Measurements from ENCODE around the gene GRK5.

Gene GRK5

DNA sequence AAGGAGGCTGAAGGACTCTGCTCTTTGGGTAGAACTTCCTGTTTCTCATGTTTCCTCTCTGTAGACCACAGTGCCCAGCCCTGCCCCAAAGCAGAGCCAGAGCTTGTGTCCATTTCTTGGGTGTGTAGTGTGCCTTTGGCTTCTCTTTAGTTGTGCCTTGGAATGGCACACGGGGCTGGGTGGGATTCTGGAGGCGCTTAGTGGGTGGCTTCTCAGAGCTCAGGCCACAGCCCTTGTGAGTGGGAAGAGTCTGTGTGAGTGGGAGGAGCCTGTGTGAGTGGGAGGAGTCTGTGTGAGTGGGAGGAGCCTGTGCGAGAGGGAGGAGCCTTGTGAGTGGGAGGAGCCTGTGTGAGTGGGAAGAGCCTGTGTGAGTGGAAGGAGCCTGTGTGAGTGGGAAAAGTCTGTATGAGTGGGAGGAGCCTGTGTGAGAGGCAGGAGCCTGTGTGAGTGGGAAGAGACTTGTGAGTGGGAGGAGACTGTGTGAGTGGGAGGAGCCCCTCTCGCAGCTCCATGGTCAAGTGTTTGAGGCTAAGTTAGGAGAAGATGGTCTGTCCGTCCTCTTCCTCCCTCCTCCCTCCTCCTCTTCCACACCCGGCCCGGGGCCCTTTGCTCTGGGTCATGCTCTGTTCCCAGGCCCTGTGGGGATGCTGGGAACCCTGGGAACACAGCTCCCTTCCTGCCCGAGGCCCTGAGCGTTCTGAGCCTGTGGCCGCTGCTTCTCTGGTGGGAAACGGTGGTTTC, 153.0 kb downstream of the GRK5 start:
- no peak for DNase-seq (ENCODE audit: low spot score)

DNA sequence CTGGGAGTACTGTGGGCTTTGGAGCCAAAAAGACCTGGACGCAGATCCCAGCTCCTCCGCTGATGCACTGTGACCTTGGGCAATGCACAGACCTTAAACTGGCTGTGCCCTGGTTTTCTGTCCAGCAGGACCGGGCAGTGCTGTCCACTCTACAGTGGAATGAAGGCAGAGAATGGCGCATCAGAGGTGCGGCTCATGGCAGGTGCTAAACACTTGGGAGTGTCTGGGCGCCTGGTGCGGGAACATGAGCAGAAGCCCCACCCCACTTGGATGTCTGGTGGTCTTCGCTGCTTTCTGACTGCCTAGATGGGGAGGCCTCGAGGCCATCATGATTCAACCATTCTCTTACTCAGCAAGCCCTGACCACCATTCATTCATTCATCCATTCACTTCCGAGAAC, 153.7 kb downstream of the GRK5 start:
- no peak for DNase-seq (ENCODE audit: low spot score)

DNA sequence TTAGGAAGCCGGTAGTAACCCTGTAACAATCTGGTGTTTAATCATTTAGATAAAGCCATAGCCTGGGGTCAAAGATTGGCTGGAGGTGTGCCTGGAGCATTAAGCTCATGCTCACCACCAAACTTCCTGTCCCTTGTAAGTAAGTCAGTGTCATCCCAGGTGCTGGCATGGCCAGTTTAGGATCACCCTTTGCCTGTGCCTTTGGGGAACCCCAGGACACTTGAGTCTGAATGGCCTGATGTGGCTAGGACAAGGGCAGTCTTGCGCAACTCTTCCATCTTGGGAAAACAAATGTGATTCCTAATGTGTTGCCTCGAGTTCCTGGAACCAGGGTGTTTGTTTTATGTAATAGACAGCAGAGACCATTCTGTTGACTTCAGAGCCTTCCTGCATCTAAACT, 154.8 kb downstream of the GRK5 start:
- DNase-seq (ENCODE audit: low spot score) = no peak

DNA sequence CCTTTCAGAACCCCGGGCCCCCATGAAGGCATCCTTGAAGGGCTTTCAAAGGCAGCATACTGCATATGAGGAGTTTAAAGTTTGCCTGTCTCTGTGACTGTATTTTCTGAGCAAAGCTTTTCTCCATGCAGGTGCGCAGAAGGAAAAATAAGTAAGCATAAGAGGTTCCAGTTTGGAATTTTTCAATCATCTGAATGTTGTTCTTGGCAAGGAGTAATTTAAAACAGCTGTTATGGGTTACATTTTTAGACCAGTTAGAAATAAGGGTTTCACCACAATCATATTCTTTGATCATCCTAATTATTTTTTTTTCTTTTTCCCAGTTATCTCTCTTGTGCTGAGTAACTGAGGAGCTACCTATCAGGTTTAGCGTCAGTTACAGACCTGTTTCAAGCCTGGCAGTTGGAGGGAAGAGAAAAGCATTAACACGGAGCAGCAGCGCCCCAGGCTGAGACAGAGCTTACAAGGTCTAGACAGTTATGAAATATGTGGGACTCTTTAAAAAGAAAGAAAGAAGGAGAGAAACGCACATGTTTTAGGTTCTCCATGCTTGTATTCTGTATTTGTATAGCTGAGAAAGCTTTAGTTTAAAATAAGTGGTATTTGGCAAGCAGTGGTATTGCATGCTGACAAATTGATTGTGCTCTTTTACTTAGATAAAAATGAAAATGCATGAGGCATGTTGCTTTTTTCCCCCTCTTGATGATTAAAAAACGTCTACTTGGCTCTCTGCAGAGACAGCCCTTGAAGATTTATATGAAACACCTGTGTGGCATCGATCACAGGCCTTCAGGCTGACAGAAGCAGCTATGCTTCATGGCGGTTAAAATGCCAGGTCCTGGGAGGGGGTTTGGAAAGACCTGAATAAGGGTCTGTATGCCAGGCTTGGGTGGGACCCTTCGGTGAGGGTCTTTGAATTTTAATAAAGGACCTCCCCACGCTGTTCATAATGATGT, 157.6 kb downstream of the GRK5 start:
- no peak for DNase-seq (ENCODE audit: low spot score)

DNA sequence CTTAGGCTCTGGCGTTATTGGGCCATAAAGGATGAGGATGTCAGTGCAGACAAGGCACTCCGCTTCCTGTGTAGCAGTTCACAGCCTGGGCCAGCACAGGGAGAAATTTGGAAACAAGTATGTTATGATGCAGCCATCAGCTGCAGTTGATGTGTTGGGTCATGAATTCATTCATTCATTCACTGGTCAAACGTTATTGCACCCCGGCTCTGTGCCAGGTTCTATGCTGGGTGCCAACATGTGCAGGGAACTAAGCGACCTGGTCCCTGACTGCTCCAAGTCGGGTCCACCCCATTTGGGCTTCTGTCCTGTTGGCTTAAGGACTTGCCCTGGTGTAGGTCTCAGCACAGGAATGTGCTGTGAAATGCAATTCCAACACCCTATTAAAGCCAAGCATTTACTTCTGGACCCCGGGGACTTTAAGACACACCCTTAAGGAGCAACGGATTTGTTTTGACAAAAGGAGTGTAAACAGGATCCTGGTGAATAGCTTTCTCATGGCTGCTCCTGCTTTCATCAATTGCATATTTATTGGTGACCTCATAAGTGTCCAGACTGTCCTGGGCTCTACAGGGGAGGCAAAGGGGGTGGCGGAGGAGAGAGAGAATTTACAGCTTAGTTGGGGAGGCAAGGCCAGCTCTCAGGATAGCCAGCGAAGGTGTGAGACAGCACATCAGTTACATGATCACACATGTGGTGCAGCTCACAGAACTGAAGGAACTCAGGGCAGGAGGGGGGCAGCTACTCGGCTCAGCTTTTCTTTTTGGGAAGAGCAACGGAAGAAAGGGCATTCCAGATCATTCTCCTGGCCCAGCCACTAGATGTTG, 158.6 kb downstream of the GRK5 start:
- no peak for DNase-seq (ENCODE audit: low spot score)

DNA sequence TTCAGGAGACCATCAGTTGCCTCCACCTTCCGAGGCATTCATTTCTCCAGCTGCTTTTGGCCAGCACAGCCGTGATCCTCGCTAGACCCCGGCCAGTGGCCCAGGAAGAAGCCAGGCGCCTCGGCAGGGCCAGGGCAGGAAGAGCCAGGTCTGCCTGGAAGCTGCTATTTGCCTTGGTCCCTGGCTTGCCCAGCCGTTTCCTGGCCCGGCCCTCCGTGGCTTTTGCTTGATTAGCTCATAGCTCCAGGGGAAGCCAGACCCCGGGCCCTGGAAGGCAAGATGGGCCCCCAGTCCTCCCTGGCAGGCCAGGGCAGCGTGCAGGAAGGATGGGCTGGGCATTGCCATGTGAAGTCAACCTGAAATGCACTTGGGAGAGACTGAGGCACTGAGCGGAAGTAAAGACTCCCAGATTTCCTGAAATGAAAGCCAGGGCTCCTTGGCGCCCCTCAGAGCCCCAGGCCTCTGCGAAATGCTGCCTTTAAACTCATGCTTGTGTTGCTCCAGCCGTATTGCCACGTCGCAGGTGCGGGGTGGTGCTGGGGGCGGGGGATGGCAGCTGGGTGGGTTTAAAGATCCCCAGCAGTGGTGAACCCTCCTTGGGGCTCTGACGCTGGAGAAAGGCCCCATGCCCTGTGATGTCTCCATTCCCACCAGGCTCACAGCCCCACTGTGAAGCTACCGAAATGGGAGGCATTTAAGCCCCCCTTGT, 160.6 kb downstream of the GRK5 start:
- DNase-seq (ENCODE audit: low spot score) = no peak

DNA sequence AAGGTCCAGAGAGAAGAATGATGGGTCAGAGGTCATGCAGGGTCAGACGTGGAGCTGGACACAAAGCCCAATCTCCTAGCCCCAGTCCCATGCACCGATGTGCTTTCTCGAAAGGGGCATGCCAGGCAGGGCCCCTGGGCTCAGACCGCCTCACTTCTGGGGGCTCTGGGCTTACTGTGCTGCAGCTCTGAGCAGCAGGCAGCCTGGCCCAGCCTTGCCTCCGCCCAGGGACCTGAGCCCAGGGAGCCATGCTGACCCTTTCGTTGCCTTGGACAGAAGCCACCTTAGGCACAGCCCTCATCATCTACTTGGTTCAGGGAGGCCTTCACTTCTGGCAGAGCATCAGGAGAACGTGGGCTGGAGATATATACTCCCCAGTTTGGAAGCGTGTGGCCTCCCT, 161.2 kb downstream of the GRK5 start:
- no peak for DNase-seq (ENCODE audit: low spot score)

DNA sequence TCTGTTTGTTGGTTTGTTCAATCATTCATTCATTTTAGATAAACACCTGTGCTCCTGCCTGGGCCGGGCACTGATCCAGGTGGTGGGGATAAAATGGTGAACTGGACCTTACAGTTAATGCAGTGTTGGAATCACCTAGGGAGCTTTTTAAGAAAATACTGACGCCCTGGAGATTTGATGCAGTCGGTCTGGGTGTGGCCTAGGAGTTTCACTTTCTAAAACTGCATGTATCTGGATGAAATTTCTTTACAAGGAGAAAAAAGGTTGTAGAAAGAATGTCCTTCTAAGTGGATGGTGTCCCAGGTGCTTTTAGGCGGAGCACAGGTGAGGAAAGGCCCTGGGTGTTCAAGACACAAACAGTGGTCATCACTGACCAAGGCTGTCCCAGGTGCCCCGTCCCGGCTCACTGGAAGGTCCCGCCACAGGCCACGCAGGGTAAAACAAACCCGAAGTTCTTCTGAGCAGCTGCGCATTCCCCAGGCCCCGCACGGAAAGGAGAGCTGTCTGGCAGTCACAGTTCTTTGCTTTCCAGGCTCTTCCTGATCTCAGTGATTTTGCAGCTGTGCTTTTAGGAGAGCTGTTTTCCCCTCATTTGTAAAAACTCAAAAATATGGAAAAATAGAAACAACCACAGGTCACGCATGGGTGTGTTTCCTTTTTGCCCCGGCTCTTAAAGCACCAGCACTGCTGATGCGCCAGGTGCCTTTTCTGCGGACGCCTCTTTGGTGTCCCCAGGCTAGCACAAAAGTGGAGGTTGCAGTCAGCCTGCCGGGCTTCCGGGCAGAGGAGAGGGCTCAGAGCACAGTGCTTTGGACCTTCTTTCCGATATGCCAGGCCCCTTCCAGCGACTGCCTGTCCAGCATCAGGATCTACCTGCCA, 161.9 kb downstream of the GRK5 start:
- DNase-seq (ENCODE audit: low spot score) = no peak

DNA sequence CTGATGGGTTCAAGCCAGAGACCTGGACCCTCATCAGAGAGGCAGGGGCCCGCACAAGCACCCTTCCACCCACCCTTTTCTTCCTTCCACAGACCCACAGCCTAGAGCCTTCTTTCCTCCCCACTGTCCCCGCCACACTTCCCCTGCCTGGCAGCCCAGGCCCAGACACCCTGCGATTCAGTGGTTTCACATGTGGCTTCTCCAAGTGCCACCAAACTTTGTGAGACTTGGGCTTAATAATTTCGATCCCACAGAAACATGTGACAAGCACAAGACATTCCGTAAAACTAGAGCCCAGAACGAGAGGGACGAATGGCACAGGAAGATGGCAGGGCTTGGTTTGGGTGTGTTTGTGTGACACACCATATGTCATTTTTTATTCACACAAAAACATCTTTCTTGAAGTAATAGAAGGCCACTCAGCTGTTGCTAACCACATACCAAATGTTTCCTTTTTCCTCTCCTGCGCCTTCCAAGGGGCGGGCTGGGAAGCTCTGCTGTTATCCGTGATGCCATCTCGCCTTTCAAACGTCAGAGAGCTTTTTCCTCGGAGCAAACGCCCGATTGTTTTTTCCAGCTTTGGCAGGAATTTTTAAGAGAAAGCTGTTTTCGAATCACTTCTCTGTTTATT, 162.9 kb downstream of the GRK5 start:
- DNase-seq (ENCODE audit: low spot score) = no peak

DNA sequence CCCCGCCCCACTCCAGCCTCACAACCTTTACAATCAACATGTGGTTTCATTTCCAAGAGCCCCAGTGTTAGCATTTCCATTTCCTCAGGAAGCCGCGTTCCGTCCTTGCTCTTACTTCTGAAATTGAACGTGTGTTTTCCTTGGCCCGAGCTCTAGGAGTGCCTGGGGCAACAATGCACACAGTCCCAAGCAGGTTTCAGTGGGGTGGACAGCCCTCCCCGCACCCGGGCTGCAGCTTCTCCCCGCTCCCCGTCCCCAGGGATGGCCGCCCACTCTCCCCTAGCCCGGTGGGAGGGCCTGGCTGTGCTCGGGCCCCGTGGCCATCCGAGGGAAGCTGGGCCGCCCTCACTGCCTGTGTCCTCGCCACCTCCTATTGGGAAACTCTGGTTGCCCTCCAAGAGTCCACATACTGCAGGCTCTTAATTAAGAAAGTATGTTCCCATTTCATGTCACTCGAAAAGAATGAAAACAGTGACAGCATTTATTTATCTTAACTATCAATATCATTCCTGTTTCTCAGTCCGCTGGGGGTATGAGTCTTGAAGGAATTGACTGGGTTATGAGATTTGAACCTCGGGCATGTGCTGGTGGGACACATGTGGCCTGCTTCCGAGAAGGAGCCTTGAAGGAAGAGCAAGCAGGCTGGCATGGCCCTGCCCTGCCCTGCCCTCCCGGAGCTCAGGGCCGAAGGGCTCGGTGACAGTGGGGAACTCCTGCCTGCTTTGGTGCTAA, 163.8 kb downstream of the GRK5 start:
- no peak for DNase-seq (ENCODE audit: low spot score)

DNA sequence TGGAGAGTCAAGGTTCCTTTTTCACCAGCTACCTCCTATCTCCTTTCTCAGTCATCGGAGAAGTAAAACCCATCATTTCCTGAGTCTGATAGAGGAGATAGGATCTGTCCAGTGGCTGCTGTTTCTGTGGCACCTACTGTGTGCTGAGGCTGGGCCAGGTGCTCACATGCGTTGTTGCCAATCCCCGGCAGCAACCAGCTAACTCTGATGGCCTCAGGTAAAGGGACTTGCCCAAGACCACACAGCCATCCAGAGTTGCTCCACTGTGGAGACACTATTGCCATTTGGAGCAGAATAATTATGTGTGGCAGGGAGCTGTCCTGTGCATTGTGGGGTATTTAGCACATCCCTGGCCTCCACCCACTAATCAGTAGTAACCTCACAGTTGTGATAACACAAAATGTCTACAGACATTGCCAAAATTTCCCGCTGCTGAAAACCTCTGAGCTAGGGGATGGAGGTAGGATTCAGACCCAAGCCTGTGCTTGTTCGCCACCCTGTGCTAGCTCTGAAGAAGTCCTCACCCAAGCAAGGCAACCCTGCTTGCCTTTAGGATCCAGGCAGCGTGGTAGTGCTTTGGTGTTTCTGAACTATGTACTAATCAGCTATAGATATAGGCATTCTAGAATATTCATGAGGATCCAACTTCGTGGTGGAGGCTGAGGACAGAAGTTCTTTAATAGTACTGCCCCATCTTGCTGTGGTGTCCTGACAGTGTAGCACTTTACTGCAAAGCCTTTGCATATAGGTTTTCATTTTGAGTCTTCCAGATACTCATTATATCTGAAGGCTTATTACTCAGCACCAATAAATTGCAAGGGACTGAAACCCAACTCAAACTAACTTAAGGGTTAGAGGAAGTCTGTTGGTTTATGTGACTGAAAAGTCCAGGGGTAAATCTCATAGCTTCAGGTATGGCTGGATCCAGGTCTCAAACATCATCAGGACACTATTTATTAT, 164.6 kb downstream of the GRK5 start:
- DNase-seq (ENCODE audit: low spot score) = no peak

DNA sequence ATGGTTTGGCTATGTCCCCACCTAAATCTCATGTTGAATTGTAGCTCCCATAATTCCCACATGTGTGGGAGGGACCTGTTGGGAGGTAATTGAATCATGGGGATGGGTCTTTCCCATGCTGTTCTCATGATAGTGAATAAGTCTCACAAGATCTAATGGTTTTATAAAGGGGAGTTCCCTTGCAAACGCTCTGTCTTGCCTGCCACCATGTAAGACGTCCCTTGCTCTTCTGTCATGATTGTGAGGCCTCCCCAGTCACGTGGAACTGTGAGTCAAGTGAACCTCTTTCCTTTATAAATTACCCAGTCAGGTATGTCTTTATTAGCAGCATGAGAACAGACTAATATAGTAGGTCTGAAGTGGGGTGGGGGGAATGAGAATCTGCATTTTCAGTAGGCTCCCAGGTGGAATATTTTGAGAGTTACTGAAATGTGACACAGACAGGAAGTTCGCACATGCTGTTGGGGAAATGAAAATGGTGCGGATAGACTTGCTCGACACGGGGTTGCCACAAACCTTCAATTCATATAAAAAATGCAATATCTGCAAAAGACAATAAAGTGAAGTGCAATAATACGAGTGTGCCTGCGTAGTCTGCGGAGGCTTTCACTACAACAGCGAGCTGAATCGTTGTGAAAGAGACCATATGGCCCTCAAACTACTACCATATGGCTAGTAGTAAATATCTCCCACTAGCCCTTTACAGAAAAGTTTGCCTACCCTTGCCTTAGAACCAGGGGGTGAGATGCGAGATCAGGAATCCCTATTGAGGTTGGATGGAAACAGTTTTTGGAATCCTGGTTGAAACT, 166.1 kb downstream of the GRK5 start:
- DNase-seq (ENCODE audit: low spot score) = no peak

DNA sequence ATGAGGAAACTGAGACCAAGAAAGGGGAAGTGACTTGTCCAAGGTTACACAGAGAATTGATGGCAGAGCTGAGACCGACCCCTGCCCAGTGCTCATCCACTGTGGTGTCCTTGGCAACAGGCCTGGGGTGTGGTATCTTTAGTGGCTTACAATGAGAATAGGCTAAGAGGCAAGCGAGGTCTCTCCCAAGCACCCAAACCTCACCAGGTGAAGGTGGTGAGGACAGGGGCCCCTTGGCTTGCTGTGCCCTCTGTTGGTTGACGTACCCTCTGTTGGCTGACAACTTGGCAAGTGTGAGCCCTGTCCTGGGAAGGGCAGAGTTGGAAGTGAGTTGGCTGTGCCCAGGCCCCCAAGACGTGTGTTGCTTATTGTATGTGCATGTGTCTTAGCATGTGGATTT, 166.9 kb downstream of the GRK5 start:
- DNase-seq (ENCODE audit: low spot score) = no peak

DNA sequence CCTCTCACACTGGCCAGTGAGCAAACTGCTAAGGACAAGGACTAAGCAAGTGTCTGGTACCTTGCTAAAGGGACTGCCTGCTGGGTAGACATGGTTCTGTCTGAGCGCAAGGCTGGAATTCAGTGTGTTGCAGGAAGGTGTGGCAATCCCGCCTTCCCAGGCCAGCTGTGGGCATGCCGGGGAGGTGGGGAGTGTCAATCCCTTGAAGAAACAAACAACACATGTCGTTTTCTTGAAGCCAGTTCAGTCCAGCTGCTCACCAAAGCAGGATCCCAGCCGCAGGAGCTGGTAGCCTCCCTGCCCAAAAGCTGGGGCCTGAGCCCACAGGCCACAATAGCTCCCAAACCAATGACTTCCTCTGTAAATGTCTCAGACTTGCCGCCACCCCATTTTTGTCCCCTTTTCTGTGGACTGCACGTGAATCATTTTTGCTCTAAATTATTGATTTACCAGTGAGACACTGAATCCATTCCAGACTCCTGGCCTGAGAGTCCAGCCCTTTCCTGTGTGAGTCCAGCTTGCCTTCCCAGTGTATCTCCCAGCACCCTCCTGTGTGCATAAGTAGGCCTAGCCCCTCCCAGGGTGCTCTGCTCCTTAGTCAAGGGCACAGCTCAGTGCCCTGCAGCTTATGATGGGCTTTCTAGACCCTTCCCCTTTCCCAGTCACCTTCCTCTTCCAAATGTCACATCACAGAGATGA, 168.4 kb downstream of the GRK5 start:
- no peak for DNase-seq (ENCODE audit: low spot score)

DNA sequence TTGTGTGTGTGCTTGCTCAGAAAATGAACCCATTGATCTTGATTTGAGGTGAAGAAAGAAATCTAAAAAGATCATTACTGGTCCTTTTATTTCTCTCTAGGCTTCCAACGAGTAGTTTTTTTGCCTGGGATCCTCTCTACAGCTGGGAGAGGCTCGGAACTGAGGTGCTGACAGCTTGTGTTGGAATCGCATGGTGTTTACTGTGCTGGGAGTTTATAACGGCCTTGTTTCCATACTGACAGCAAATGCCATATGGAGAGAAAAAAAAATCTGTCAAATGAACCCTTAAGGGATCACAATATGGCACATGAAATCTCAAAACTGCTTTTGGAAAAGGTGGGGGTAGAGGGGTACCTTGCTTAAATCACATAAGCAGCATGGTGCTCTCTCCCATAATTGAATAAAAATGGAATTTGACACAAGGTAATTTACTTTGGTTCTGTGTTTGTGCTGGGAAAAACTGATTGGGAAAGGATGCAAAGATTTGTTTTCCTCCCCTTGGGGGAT, 170.1 kb downstream of the GRK5 start:
- DNase-seq (ENCODE audit: low spot score) = no peak

DNA sequence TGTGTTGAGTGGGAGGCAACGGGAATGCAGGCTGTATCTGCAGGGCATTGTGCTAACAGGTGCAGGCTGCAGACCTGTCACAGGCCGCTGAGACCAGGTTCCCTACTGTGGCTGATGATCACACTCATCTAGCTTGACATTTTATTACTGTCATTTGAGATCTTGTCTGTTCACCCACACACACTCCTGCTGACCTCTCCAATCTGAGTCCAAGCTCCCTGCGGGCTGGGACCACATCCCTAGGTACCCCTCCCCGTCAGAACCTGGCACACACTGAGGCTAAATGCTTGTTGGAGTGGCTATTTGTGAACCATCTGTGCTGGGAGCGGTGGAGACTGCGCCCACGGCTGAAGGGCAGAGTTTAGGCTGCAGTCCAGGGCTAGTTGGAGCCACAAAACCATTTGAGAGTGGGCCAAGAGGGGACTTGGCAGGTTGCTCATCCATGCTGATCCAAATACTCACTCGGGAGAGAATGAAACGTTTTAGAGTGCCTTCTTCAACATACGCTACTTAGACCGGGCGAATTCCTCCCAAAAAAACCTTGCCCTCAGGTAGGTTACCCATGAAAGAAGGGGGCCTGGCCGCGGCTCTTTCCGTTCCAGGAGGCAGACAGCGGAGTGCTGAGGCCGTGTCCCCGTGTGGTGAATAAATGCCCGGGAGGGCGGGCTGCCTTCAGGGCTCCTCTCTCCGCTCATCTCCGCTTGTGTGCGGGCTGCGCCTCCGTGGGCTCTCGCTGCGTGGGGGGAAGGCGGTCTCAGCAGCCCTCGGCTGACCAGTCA, 170.8 kb downstream of the GRK5 start:
- DNase-seq (ENCODE audit: low spot score) = no peak

All from CD4-positive, alpha-beta T cell treated with Interleukin-6 at 100 ng/mL for 8 hours (primary cell).